ENCODE data around the gene MAP2K7.

- TF ChIP-seq CTCF (IDR thresholded peaks at IDR 0.05) (no peak), POLR2A (IDR thresholded peaks at IDR 0.05) (no peak), EP300 (IDR thresholded peaks at IDR 0.05) (no peak)
Measured at GRCh38 chr19:7923295-7924191, 19.9 kb downstream of the MAP2K7 start.
